ENCODE measurements around the gene LDB2. TPM values are rescaled to one million over a fixed set of nuclear protein-coding genes. Genes with fewer than 3 reads are reported as not detected.

Gene LDB2
- total RNA-seq, 3 donors from 2014 or later = 34.5 to 68.8 (median 36.5) TPM

DNA sequence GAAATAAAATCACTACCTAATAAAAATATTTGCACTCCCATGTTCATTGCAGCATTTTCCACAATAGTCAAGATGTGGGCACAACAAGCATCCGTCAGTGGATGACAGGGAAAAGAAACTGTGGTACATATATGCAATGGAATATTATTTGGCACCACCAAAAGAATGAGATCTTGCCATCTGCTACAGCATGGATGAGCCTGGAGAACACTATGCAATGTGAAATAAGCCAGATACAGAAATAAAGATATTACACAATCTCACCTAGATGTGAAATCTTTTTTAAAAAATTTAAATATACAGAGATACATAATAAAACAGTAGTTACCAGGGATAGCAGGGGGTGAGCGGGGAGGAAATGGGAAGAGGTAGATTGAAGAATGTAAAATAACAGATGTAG is 44.8 kb downstream of the LDB2 start:
- no peak for DNase-seq (ENCODE audit: low spot score in 2 of 2)
- Histone ChIP-seq H3K9me3 (no peaks in the 10 kb centered on the region), H3K36me3 (no peaks in the 10 kb centered on the region), H3K27me3 (no peaks in the 10 kb centered on the region), H3K27ac (no peak overlapping the region), H3K4me3 (no peak overlapping the region), H3K4me1 (no peaks in the 10 kb centered on the region)
- intact Hi-C loops (cut with DNase I; ENCODE audit: low total_unique reads) = no loop called here
- no peak for TF ChIP-seq CTCF (IDR thresholded peaks at IDR 0.05)
- no peak for TF ChIP-seq POLR2AphosphoS5 (IDR thresholded peaks at IDR 0.05)
- no peak for TF ChIP-seq POLR2A (IDR thresholded peaks at IDR 0.05)

DNA sequence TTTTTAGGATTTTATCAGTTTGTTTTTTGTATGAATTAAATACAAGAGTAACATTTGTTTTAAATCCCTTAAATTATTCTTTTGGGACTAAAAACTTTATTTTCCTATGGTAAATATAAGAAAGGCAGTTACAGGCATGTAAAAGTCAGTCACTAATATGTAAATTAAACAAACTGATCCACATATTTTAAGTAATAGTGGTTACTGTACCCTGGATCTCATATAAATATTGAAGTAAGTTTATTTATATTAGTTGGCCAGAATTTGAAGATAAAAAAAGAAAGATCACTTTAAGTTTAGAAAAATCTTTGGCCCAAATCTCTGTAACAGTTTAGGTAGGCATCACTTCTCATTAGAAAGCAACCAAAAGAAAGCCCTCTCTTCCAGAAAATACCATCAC is 45.8 kb downstream of the LDB2 start:
- TF ChIP-seq CTCF (IDR thresholded peaks at IDR 0.05) (no peak), POLR2A (IDR thresholded peaks at IDR 0.05) (no peak), POLR2AphosphoS5 (IDR thresholded peaks at IDR 0.05) (no peak)
- Histone ChIP-seq H3K27me3 (no peaks in the 10 kb centered on the region), H3K27ac (no peak overlapping the region), H3K4me1 (no peaks in the 10 kb centered on the region), H3K9me3 (no peaks in the 10 kb centered on the region), H3K36me3 (no peaks in the 10 kb centered on the region), H3K4me3 (no peak overlapping the region)
- no peak for DNase-seq (ENCODE audit: low spot score in 2 of 2)
- intact Hi-C loops (cut with DNase I; ENCODE audit: low total_unique reads) = no loop called here

- Histone ChIP-seq H3K27me3 (no peaks in the 10 kb centered on the region), H3K4me3 (no peak overlapping the region), H3K27ac (peak overlapping the region in 1 of 2 donors; percentile 43), H3K36me3 (no peaks in the 10 kb centered on the region), H3K9me3 (no peaks in the 10 kb centered on the region), H3K4me1 (no peaks in the 10 kb centered on the region)
- DNase-seq (ENCODE audit: low spot score in 2 of 2) = no peak
- TF ChIP-seq CTCF (IDR thresholded peaks at IDR 0.05) (no peak), POLR2AphosphoS5 (IDR thresholded peaks at IDR 0.05) (no peak), POLR2A (IDR thresholded peaks at IDR 0.05) (no peak)
- intact Hi-C loops (cut with DNase I; ENCODE audit: low total_unique reads) = no loop called here
These were observed 46.2 kb downstream of the LDB2 start for GRCh38 chr4:16852228-16852627.

- intact Hi-C loops (cut with DNase I; ENCODE audit: low total_unique reads) = no loop called here
- no peaks in the 10 kb centered on the region for H3K27me3 ChIP-seq
- no peak for TF ChIP-seq POLR2A (IDR thresholded peaks at IDR 0.05)
- TF ChIP-seq CTCF (IDR thresholded peaks at IDR 0.05) = no peak
- no peak for TF ChIP-seq POLR2AphosphoS5 (IDR thresholded peaks at IDR 0.05)
- H3K4me1 ChIP-seq = no peaks in the 10 kb centered on the region
- no peak overlapping the region for H3K27ac ChIP-seq
- DNase-seq (ENCODE audit: low spot score in 2 of 2) = no peak
- no peak overlapping the region for H3K4me3 ChIP-seq
- no peaks in the 10 kb centered on the region for H3K36me3 ChIP-seq
- no peaks in the 10 kb centered on the region for H3K9me3 ChIP-seq
These were observed 51.8 kb downstream of the LDB2 start for GRCh38 chr4:16846540-16847117.

DNA sequence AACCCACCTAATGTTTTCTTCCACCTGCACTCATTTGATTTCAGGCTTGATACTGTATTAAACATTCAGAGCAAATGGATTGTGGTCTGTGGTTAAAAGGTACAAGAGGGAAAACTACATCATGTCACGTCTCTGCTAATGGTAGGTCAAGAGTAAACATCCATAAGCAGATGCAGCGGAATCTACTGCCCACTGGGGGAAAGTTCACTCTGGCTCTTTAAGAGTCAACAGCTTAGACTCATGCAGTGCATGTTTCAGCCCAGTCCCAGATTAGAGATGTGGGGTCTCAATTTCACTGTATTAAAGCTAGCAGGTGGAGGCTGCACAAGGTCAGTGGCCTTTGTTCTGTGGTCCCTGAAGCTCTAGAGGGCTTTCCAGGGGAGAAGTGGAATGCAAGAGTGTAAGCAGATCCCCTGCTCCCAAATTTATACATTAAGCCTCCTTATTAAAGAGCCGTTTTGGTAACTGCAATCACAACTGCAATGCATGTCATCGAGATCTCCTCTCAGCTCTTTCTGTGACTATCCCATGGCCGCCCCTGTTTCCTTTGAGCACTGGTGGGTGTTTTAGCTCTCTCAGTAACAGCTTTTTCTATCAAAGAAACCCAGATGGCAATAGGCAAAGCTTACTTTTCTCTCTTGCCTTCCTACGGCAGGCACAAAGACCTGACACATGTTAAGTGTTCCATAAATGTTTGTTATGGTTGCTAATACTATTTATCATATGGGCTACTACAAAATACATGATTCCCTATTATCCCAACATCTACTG is 53.4 kb downstream of the LDB2 start:
- Histone ChIP-seq H3K4me3 (peak overlapping the region in 1 of 3 donors; percentile 2), H3K27me3 (no peaks in the 10 kb centered on the region), H3K27ac (peak overlapping the region in 1 of 2 donors; percentile 53), H3K4me1 (no peaks in the 10 kb centered on the region), H3K9me3 (no peaks in the 10 kb centered on the region), H3K36me3 (no peaks in the 10 kb centered on the region)
- TF ChIP-seq POLR2AphosphoS5 (IDR thresholded peaks at IDR 0.05) (no peak), CTCF (IDR thresholded peaks at IDR 0.05) (no peak), POLR2A (IDR thresholded peaks at IDR 0.05) (no peak)
- intact Hi-C loops (cut with DNase I; ENCODE audit: low total_unique reads) = no loop called here
- DNase-seq (ENCODE audit: low spot score in 2 of 2) = no peak

Measured in breast epithelium (tissue), 4 donors.